ENCODE measurements around the gene GTSE1. TPM values are rescaled to one million over a fixed set of nuclear protein-coding genes. Genes with fewer than 3 reads are reported as not detected.

Gene GTSE1
- polyA plus RNA-seq, 2 of the 4 experiments (the other 2 are of a cell fraction), result 11.5 to 25.7 TPM

GRCh38 chr22:46338636-46339035 lies 42.0 kb downstream of the GTSE1 start:
- no peak for FAIRE-seq
- no peaks in the 10 kb centered on the region for H3K9me3 ChIP-seq
- no peak overlapping the region for H3K4me3 ChIP-seq
- no peak for TF ChIP-seq HOXA7 (CRISPR knock-in tag; IDR thresholded peaks at IDR 0.05)
- TF ChIP-seq USF2 (IDR thresholded peaks at IDR 0.05), result no peak
- TF ChIP-seq ZFP36 (IDR thresholded peaks at IDR 0.05; ENCODE audit: borderline replicate concordance, partially characterized antibody), result no peak
- TF ChIP-seq GATA3 (IDR thresholded peaks at IDR 0.05; ENCODE audit: borderline replicate concordance), result no peak
- no peak for TF ChIP-seq ZSCAN20 (CRISPR knock-in tag; IDR thresholded peaks at IDR 0.05)
- no peak for TF ChIP-seq CEBPB (IDR thresholded peaks at IDR 0.05)
- TF ChIP-seq FOSB (CRISPR knock-in tag; IDR thresholded peaks at IDR 0.05), result no peak
- TF ChIP-seq CTCF (IDR thresholded peaks at IDR 0.05), result no peak
- TF ChIP-seq FOSL2 (IDR thresholded peaks at IDR 0.05), result no peak
- TF ChIP-seq FOSL2 (CRISPR knock-in tag; IDR thresholded peaks at IDR 0.05), result no peak
- TF ChIP-seq JUN (IDR thresholded peaks at IDR 0.05), result no peak
- no peak for TF ChIP-seq CHD2 (IDR thresholded peaks at IDR 0.05; ENCODE audit: low read length, partially characterized antibody)
- no peak for TF ChIP-seq SREBF2 (IDR thresholded peaks at IDR 0.05)
- TF ChIP-seq EHMT2 (IDR thresholded peaks at IDR 0.05; ENCODE audit: low read depth), result no peak
- TF ChIP-seq POLR2A (IDR thresholded peaks at IDR 0.05; ENCODE audit: low read length), result no peak
- no peak for TF ChIP-seq ZC3H11A (IDR thresholded peaks at IDR 0.05)
- H3K27ac ChIP-seq, result no peak overlapping the region
- ATAC-seq, result no peak
- no peak for DNase-seq (ENCODE audit: low read depth in 1 of 2, low spot score in 1 of 2)
- POLR2A ChIA-PET, result no interaction called here
- H3K4me2 ChIP-seq, result no peak overlapping the region
- peaks cover 7% of the 10 kb centered on the region; the same call in 2 of the 3 replicates for H3K4me1 ChIP-seq
- CTCF ChIA-PET, result interaction anchor here (1.5 kb wide), 1 partner anchor 222 kb away, joined by 4 read pairs; no protein-coding TSS in a partner anchor
- WGBS (ENCODE audit: missing lambda C conversion rate), result 96% methylated on average over 8 of the region's 8 CpGs

- 88% methylated on average over 5 of the region's 5 CpGs for WGBS (ENCODE audit: missing lambda C conversion rate)
- peaks cover 7% of the 10 kb centered on the region; the same call in 2 of the 3 replicates for H3K4me1 ChIP-seq
- no peak overlapping the region for H3K4me2 ChIP-seq
- H3K9me3 ChIP-seq, result no peaks in the 10 kb centered on the region
- no peak overlapping the region for H3K27ac ChIP-seq
- no peak overlapping the region for H3K4me3 ChIP-seq
- CTCF ChIA-PET, result interaction anchor here (0.6 kb wide), 1 partner anchor 10 kb away, joined by 3 read pairs; no protein-coding TSS in a partner anchor
- no peak for ATAC-seq
- DNase-seq (ENCODE audit: low read depth in 1 of 2, low spot score in 1 of 2), result no peak
- FAIRE-seq, result no peak
- POLR2A ChIA-PET, result interaction anchor here (0.7 kb wide), 1 partner anchor 120 kb away, joined by 3 read pairs; no protein-coding TSS in a partner anchor
- TF ChIP-seq PHF8 (IDR thresholded peaks at IDR 0.05; ENCODE audit: borderline replicate concordance, low read depth) (no peak), MAFK (IDR thresholded peaks at IDR 0.05; ENCODE audit: partially characterized antibody) (no peak), HMGXB4 (CRISPR knock-in tag; IDR thresholded peaks at IDR 0.05; ENCODE audit: borderline replicate concordance) (no peak), ZNF302 (CRISPR knock-in tag; IDR thresholded peaks at IDR 0.05) (no peak), NPAS2 (CRISPR knock-in tag; IDR thresholded peaks at IDR 0.05; ENCODE audit: borderline replicate concordance) (no peak), FOSL2 (IDR thresholded peaks at IDR 0.05) (no peak), FOSL2 (CRISPR knock-in tag; IDR thresholded peaks at IDR 0.05) (no peak), HOXA7 (CRISPR knock-in tag; IDR thresholded peaks at IDR 0.05) (no peak), FOSB (CRISPR knock-in tag; IDR thresholded peaks at IDR 0.05) (no peak), ZC3H11A (IDR thresholded peaks at IDR 0.05) (no peak), E2F6 (IDR thresholded peaks at IDR 0.05; ENCODE audit: borderline replicate concordance, low read depth) (no peak), TFCP2L1 (CRISPR knock-in tag; IDR thresholded peaks at IDR 0.05) (no peak)
Observed at GRCh38 chr22:46339956-46340355, 43.3 kb downstream of the GTSE1 start.
